H1 (cell line): ENCODE data around the gene P2RY8. TPM values are rescaled to one million over a fixed set of nuclear protein-coding genes. Genes with fewer than 3 reads are reported as not detected.

Experiments
- CTCF ChIA-PET: fragments of 300-600 bp; sonication (Branson Sonifier 250); formaldehyde crosslinking; loops from one replicate; lab custom pipeline; 2021; ENCODE audit not compliant: partially characterized antibody; lab: Charles Lee
- POLR2A ChIA-PET: fragments of 300-600 bp; sonication (Branson Sonifier 250); formaldehyde crosslinking; loops from one replicate; lab custom pipeline; 2021; ENCODE audit warnings: inconsistent platforms; ENCODE audit not compliant: partially characterized antibody; lab: Charles Lee
- DNase-seq, 2 experiments: peaks; one replicate each; pipeline versions ENCODE4 v3.0.0 to v3.0.0-alpha.2; 2010 to 2022; ENCODE audit warnings: low spot score in 2 of 2, low read depth in 1 of 2, mixed read lengths in 1 of 2
- FAIRE-seq: peaks from 2 replicates; lab custom pipeline; 2011; peaks lifted over from hg19 to GRCh38; lab: Jason Lieb, UNC
- H2AFZ ChIP-seq: 2 replicates; pipeline ENCODE4 v1.8.1; 2012; ENCODE audit warnings: low read length, inconsistent platforms
- H2AK5ac ChIP-seq: 2 replicates; pipeline ENCODE4 v1.6.1; 2013; ENCODE audit warnings: low read depth, low read length
- H2BK120ac ChIP-seq: replicated peaks from 2 replicates; pipeline ENCODE3; 2013; ENCODE audit warnings: low read depth, low read length, inconsistent platforms
- H2BK12ac ChIP-seq: 2 replicates; pipeline ENCODE4 v1.6.1; 2013; ENCODE audit warnings: low read depth, low read length
- H2BK15ac ChIP-seq: 2 replicates; pipeline ENCODE4 v1.6.1; 2013; ENCODE audit warnings: low read length
- H2BK20ac ChIP-seq: 2 replicates; pipeline ENCODE4 v1.6.1; 2013; ENCODE audit warnings: low read length
- H2BK5ac ChIP-seq: 2 replicates; pipeline ENCODE4 v1.6.1; 2013; ENCODE audit warnings: low read depth, low read length
- H3K14ac ChIP-seq: 2 replicates; pipeline ENCODE4 v1.6.1; 2013; ENCODE audit warnings: inconsistent platforms; ENCODE audit not compliant: insufficient read length
- H3K18ac ChIP-seq: 2 replicates; pipeline ENCODE4 v1.6.1; 2013; ENCODE audit warnings: low read length; ENCODE audit errors: extremely low read depth
- H3K23ac ChIP-seq: 2 replicates; pipeline ENCODE4 v1.6.1; 2013; ENCODE audit warnings: inconsistent platforms; ENCODE audit not compliant: insufficient read length
- H3K23me2 ChIP-seq: 2 replicates; pipeline ENCODE4 v1.6.1; 2013; ENCODE audit warnings: low read depth, low read length
- H3K27ac ChIP-seq: 2 replicates; pipeline ENCODE4 v1.6.1; 2011; ENCODE audit warnings: low read depth, low read length, inconsistent platforms
- H3K27me3 ChIP-seq, 4 experiments: replicated peaks in 1 of 4; 1 replicate in 1 of 4; 2 replicates in 3 of 4; pipeline versions ENCODE4 v1.6.1 to v1.8.1; 2011 to 2013; ENCODE audit warnings: low read length in 3 of 4, mild to moderate bottlenecking in 3 of 4, inconsistent platforms in 2 of 4, mixed read lengths in 2 of 4, moderate library complexity in 1 of 4; ENCODE audit not compliant: control insufficient read depth in 3 of 4, insufficient read depth in 3 of 4; ENCODE audit errors: extremely low read depth in 1 of 4
- H3K36me3 ChIP-seq, 4 experiments: 2 replicates each; pipeline versions ENCODE4 v1.6.1 to v1.8.1; 2011 to 2013; ENCODE audit warnings: mild to moderate bottlenecking in 4 of 4, low read length in 3 of 4, moderate library complexity in 2 of 4, control low read depth in 1 of 4, inconsistent platforms in 1 of 4; ENCODE audit not compliant: insufficient read depth in 4 of 4, control insufficient read depth in 2 of 4
- H3K4ac ChIP-seq: replicated peaks from 2 replicates; pipeline ENCODE3; 2013; ENCODE audit warnings: low read length, low read depth, mixed read lengths, inconsistent platforms; ENCODE audit not compliant: insufficient read length
- H3K4me1 ChIP-seq, 4 experiments: replicated peaks in 1 of 4; 1 replicate in 1 of 4; 2 replicates in 3 of 4; pipeline versions ENCODE4 v1.6.1 to v1.8.1; 2011 to 2013; ENCODE audit warnings: low read length in 3 of 4, inconsistent platforms in 2 of 4, mixed read lengths in 1 of 4; ENCODE audit not compliant: insufficient read depth in 4 of 4, control insufficient read depth in 3 of 4
- H3K4me2 ChIP-seq, 2 experiments: 2 replicates each; pipeline versions ENCODE4 v1.6.1 to v1.8.1; 2011 to 2013; ENCODE audit warnings: low read depth in 2 of 2, low read length in 2 of 2, control low read depth in 1 of 2, inconsistent platforms in 1 of 2, mild to moderate bottlenecking in 1 of 2; ENCODE audit not compliant: insufficient read depth in 1 of 2
- H3K4me3 ChIP-seq, 4 experiments: fragments of 200-600, 300-600 bp in 1 of 4; sonication (generic), shearing (Covaris generic), sonication (Bioruptor Twin) in 1 of 4; 2 replicates each; pipeline versions ENCODE4 v1.5.1 to v1.8.1; 2011 to 2016; ENCODE audit warnings: low read length in 4 of 4, low read depth in 3 of 4, control low read depth in 2 of 4, inconsistent platforms in 2 of 4, mild to moderate bottlenecking in 2 of 4, mixed read lengths in 1 of 4, moderate library complexity in 1 of 4; ENCODE audit not compliant: insufficient read depth in 2 of 4; ENCODE audit errors: extremely low read depth in 1 of 4
- H3K56ac ChIP-seq: replicated peaks from 2 replicates; pipeline ENCODE3; 2013; ENCODE audit warnings: low read depth, mild to moderate bottlenecking, mixed read lengths, low read length, inconsistent platforms; ENCODE audit not compliant: insufficient read length
- H3K79me1 ChIP-seq: 2 replicates; pipeline ENCODE4 v1.6.1; 2013; ENCODE audit warnings: low read depth, low read length, control low read depth
- H3K79me2 ChIP-seq, 2 experiments: 2 replicates each; pipeline versions ENCODE4 v1.6.1 to v1.8.1; 2012 to 2013; ENCODE audit warnings: low read length in 2 of 2, mild to moderate bottlenecking in 2 of 2, inconsistent platforms in 1 of 2; ENCODE audit not compliant: insufficient read depth in 2 of 2, control insufficient read depth in 1 of 2
- H3K9ac ChIP-seq, 4 experiments: replicated peaks in 1 of 4; 1 replicate in 1 of 4; 2 replicates in 3 of 4; pipeline versions ENCODE4 v1.6.1 to v1.8.1; 2011 to 2013; ENCODE audit warnings: low read depth in 3 of 4, low read length in 3 of 4, control low read depth in 2 of 4, mild to moderate bottlenecking in 2 of 4, moderate library complexity in 2 of 4, inconsistent platforms in 1 of 4; ENCODE audit errors: extremely low read depth in 1 of 4
- H3K9me3 ChIP-seq, 2 experiments: 2 replicates each; pipeline versions ENCODE4 v1.6.1 to v1.8.1; 2012 to 2013; ENCODE audit warnings: mild to moderate bottlenecking in 2 of 2, moderate library complexity in 2 of 2, control low read depth in 1 of 2, inconsistent platforms in 1 of 2, low read depth in 1 of 2, low read length in 1 of 2, mixed read lengths in 1 of 2; ENCODE audit not compliant: insufficient read depth in 2 of 2
- H4K20me1 ChIP-seq, 2 experiments: replicated peaks in 1 of 2; 2 replicates each; pipeline versions ENCODE3 to v1.8.1; 2011 to 2013; ENCODE audit warnings: inconsistent platforms in 2 of 2, low read length in 2 of 2, mild to moderate bottlenecking in 1 of 2; ENCODE audit not compliant: insufficient read depth in 2 of 2, control insufficient read depth in 1 of 2
- H4K5ac ChIP-seq: 2 replicates; pipeline ENCODE4 v1.6.1; 2013; ENCODE audit warnings: low read length, low read depth, mixed read lengths, inconsistent platforms; ENCODE audit not compliant: insufficient read length
- H4K8ac ChIP-seq: 2 replicates; pipeline ENCODE4 v1.8.0; 2013; ENCODE audit warnings: mild to moderate bottlenecking, moderate library complexity, low read length, inconsistent platforms; ENCODE audit not compliant: insufficient read depth; ENCODE audit errors: extremely low read depth
- H4K91ac ChIP-seq: replicated peaks from 2 replicates; pipeline ENCODE3; 2013; ENCODE audit warnings: low read length, mixed read lengths, inconsistent platforms; ENCODE audit not compliant: insufficient read length
- NANOG ChIP-seq: IDR thresholded peaks from 2 replicates; pipeline ENCODE4 v1.6.1; 2011; ENCODE audit warnings: low read length, low read depth, mild to moderate bottlenecking, inconsistent platforms; ENCODE audit not compliant: insufficient read depth, poor library complexity, severe bottlenecking
- POLR2AphosphoS5 ChIP-seq: IDR thresholded peaks from 2 replicates; pipeline ENCODE4 v1.6.1; 2011; ENCODE audit warnings: low read depth, low read length
- WGBS, 2 experiments: shearing (Covaris generic) in 1 of 2; methylation state at CpG; one replicate each; pipeline versions ENCODE4 v1.1.6 to v1.1.7; 2013 to 2015; ENCODE audit warnings: low lambda C conversion rate in 2 of 2, mixed read lengths in 2 of 2, inconsistent platforms in 1 of 2, low coverage in 1 of 2, missing lambda C conversion rate in 1 of 2; ENCODE audit not compliant: insufficient replicate concordance in 2 of 2, insufficient coverage in 1 of 2, insufficient read length in 1 of 2; ENCODE audit errors: extremely low coverage in 1 of 2, missing lambda C conversion rate in 1 of 2; 5-methylcytosine and 5-hydroxymethylcytosine counted together
- polyA plus RNA-seq, 7 experiments: library from polyadenylated mRNA; depleted of rRNA in 3 of 7; stranded (reverse) in 5 of 7; unstranded in 2 of 7; fragments of >200 nt in 5 of 7; fragments of 200-250 nt in 2 of 7; gene quantifications; 1 replicate in 5 of 7; 2 replicates in 1 of 7; 4 replicates in 1 of 7; pipeline versions ENCODE4 v1.2.1 to v1.2.3, GENCODE V29; 2011 to 2013; ENCODE audit warnings: missing spikeins in 2 of 7, mixed read lengths in 2 of 7
- total RNA-seq: library from RNA; stranded (reverse); fragmentation: NEBNext Ultra II Directional; extraction: Animal tissue kit (Norgen Biotek cat#: 25700); gene quantifications from 2 replicates; pipeline ENCODE4 v1.2.1, GENCODE V29; 2021

P2RY8 gene
- total and polyA plus RNA-seq, 2 of the 8 experiments (the other 6 are each of a cell fraction or from before 2014, with no cell fraction given), result 0.09 to 0.15 TPM

DNA sequence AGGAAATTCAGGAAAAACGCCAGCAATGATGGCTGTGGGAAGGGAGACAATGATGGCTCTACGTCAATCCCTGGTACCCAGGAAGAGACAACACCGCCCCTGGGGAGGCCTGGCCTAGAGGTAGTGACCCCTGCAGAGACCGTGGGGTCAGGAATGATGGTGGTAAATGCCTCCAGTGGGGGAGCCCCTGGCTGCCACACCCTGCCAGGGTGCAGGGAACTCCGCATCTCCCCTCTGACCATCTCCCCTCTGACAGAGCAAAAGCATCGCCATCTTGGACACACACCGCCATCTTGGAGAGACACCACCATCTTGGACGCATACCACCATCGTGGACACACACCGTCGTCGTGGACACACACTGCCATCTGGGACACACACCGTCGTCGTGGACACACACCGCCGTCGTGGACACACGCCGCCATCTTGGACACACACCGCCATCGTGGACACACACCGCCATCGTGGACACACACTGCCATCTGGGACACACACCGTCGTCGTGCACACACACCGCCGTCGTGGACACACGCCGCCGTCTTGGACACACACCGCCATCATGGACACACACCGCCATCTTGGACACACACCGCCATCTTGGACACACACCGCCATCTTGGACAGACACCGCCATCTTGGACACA lies 94.1 kb downstream of the P2RY8 start:
- Histone ChIP-seq H3K4me1 (no peaks in the 10 kb centered on the region), H3K23me2 (0 out of 2 replicates have a peak, but pooled peaks cover 2% of the 10 kb centered on the region), H3K79me1 (peaks cover 20% of the 10 kb centered on the region), H3K23ac (no peak overlapping the region), H3K56ac (no peak overlapping the region), H3K4ac (no peak overlapping the region), H3K27me3 (no peaks in the 10 kb centered on the region), H2BK12ac (no peak overlapping the region), H2BK15ac (no peak overlapping the region), H2BK120ac (no peak overlapping the region), H3K4me3 (no peak overlapping the region), H2BK20ac (no peak overlapping the region), H4K8ac (no peak overlapping the region), H2AFZ (no peak overlapping the region), H3K79me2 (peaks cover 21 to 62% of the 10 kb centered on the region in 2 experiments), H4K5ac (no peak overlapping the region), H3K27ac (no peak overlapping the region), H3K36me3 (peaks cover 0 to 49% (median 15%) of the 10 kb centered on the region in 4 experiments; a peak in 6 of 8 replicates), H3K9me3 (peaks cover 0 to 3% of the 10 kb centered on the region in 2 experiments; a peak in 2 of 4 replicates), H4K91ac (no peak overlapping the region), H2AK5ac (no peak overlapping the region), H2BK5ac (no peak overlapping the region), H3K14ac (no peak overlapping the region), H3K9ac (no peak overlapping the region), H3K4me2 (no peak overlapping the region), H3K18ac (no peak overlapping the region), H4K20me1 (peaks cover 0 to 5% of the 10 kb centered on the region in 2 experiments)
- ChIA-PET CTCF (no interaction called here), POLR2A (no interaction called here)
- FAIRE-seq, result no peak
- WGBS, 2 experiments, result 92% methylated on average over 31 of the region's 38 CpGs; no CpG with 5 or more reads in 1 of the 2 experiments
- TF ChIP-seq POLR2AphosphoS5 (0 out of 2 replicates have a peak, but pooled peaks have one; percentile 14), NANOG (no peak)
- no peak for DNase-seq
